SK-N-SH (cell line): ENCODE measurements around the gene LTBP2. TPM values are rescaled to one million over a fixed set of nuclear protein-coding genes. Genes with fewer than 3 reads are reported as not detected.

ENCODE experiments used
- CTCF ChIA-PET: fragments of 300-600, 350-600 bp; formaldehyde crosslinking; extraction: SDS; loops from one replicate; lab custom pipeline; 2021; lab: Yijun Ruan, JAX
- POLR2A ChIA-PET: fragments of 350-600 bp; sonication (Branson Sonifier 250); formaldehyde crosslinking; extraction: SDS; loops from one replicate; lab custom pipeline; 2020; ENCODE audit warnings: antibody characterized with exemption, inconsistent platforms; lab: Yijun Ruan, JAX
- DNase-seq: peaks from one replicate; pipeline ENCODE4 v3.0.0; 2012
- H2AFZ ChIP-seq: fragments of 200-600 bp; sonication (generic); 2 replicates; pipeline ENCODE4 v1.8.1; 2016; ENCODE audit warnings: antibody characterized with exemption, mild to moderate bottlenecking, low read depth
- H3F3A ChIP-seq: fragments of 200-600 bp; sonication (generic); replicated peaks from 2 replicates; pipeline ENCODE3; 2016; ENCODE audit warnings: antibody characterized with exemption, mild to moderate bottlenecking; ENCODE audit not compliant: insufficient read depth
- H3K27ac ChIP-seq, 2 experiments: fragments of 200-500 bp in 1 of 2; fragments of 200-600 bp in 1 of 2; sonication (Bioruptor generic) in 1 of 2; sonication (generic), shearing (Covaris generic) in 1 of 2; 2 replicates each; pipeline versions ENCODE4 v1.5.1 to v1.6.1; 2014 to 2016; ENCODE audit warnings: low read depth in 2 of 2, inconsistent platforms in 1 of 2, low read length in 1 of 2, mild to moderate bottlenecking in 1 of 2, mixed read lengths in 1 of 2
- H3K27me3 ChIP-seq: fragments of 200-600 bp; sonication (generic), shearing (Covaris generic); 2 replicates; pipeline ENCODE4 v1.6.1; 2016; ENCODE audit warnings: mixed run types; ENCODE audit not compliant: insufficient read depth
- H3K36me3 ChIP-seq, 2 experiments: fragments of 200-500 bp in 1 of 2; fragments of 200-600 bp in 1 of 2; sonication (Bioruptor generic) in 1 of 2; sonication (generic) in 1 of 2; replicated peaks in 1 of 2; 2 replicates each; pipeline versions ENCODE3 to v1.5.1; 2014 to 2016; ENCODE audit warnings: low read length in 1 of 2, mild to moderate bottlenecking in 1 of 2; ENCODE audit not compliant: insufficient read depth in 2 of 2, control insufficient read depth in 1 of 2
- H3K4me1 ChIP-seq, 2 experiments: fragments of 200-500 bp in 1 of 2; fragments of 200-600 bp in 1 of 2; sonication (Bioruptor generic) in 1 of 2; sonication (generic), shearing (Covaris generic) in 1 of 2; 2 replicates each; pipeline versions ENCODE4 v1.5.1 to v1.6.1; 2014 to 2016; ENCODE audit warnings: low read depth in 1 of 2, low read length in 1 of 2, mixed run types in 1 of 2; ENCODE audit not compliant: insufficient read depth in 2 of 2, control insufficient read depth in 1 of 2
- H3K4me2 ChIP-seq: fragments of 200-600 bp; sonication (generic), shearing (Covaris generic); 2 replicates; pipeline ENCODE4 v1.6.1; 2017; ENCODE audit warnings: mixed run types
- H3K4me3 ChIP-seq, 2 experiments: fragments of 200-500 bp in 1 of 2; fragments of 200-600 bp in 1 of 2; sonication (Bioruptor generic) in 1 of 2; sonication (generic), shearing (Covaris generic) in 1 of 2; 2 replicates each; pipeline versions ENCODE4 v1.5.1 to v1.8.1; 2014 to 2016; ENCODE audit warnings: low read depth in 2 of 2, inconsistent platforms in 1 of 2, low read length in 1 of 2, mild to moderate bottlenecking in 1 of 2, mixed read lengths in 1 of 2, moderate library complexity in 1 of 2
- H3K79me2 ChIP-seq: fragments of 200-600 bp; sonication (generic); 2 replicates; pipeline ENCODE4 v1.8.1; 2017; ENCODE audit warnings: mild to moderate bottlenecking; ENCODE audit not compliant: insufficient read depth
- H3K9ac ChIP-seq: fragments of 200-600 bp; sonication (generic); 2 replicates; pipeline ENCODE4 v1.6.1; 2017; ENCODE audit warnings: mixed run types
- H3K9me2 ChIP-seq: fragments of 200-600 bp; sonication (generic); 2 replicates; pipeline ENCODE4 v1.6.1; 2017; ENCODE audit warnings: mixed run types
- H3K9me3 ChIP-seq: fragments of 200-600 bp; sonication (generic); 2 replicates; pipeline ENCODE4 v1.6.1; 2017; ENCODE audit warnings: mixed run types, mild to moderate bottlenecking, moderate library complexity
- H4K20me1 ChIP-seq: fragments of 200-600 bp; sonication (generic); 2 replicates; pipeline ENCODE4 v1.6.1; 2017; ENCODE audit warnings: mild to moderate bottlenecking, mixed run types; ENCODE audit not compliant: insufficient read depth
- CHD2 ChIP-seq: fragments of 150-350 bp; IDR thresholded peaks from 2 replicates; pipeline ENCODE4 v1.6.1; 2018; ENCODE audit warnings: low read length; ENCODE audit not compliant: partially characterized antibody
- ELF1 ChIP-seq: IDR thresholded peaks from 2 replicates; pipeline ENCODE4 v1.4.0; 2012
- EZH2phosphoT487 ChIP-seq: fragments of 200-600 bp; sonication (generic); IDR thresholded peaks from 2 replicates; pipeline ENCODE4 v1.6.1; 2017; ENCODE audit warnings: low read depth, mixed run types, mild to moderate bottlenecking, antibody characterized with exemption, moderate library complexity, borderline replicate concordance
- FOSL2 ChIP-seq: IDR thresholded peaks from 2 replicates; pipeline ENCODE4 v1.4.0; 2012; ENCODE audit warnings: low read depth, mild to moderate bottlenecking, moderate library complexity, borderline replicate concordance
- FOXJ3 ChIP-seq: sonication (generic); formaldehyde crosslinking; IDR thresholded peaks from 2 replicates; pipeline ENCODE4 v1.5.1; 2020; ENCODE audit warnings: mild to moderate bottlenecking, missing genetic modification reagents
- FOXM1 ChIP-seq: IDR thresholded peaks from 2 replicates; pipeline ENCODE4 v1.4.0; 2012; ENCODE audit warnings: low read depth, mild to moderate bottlenecking
- GATA2 ChIP-seq: sonication (generic); formaldehyde crosslinking; IDR thresholded peaks from 2 replicates; pipeline ENCODE4 v1.5.0; 2020; ENCODE audit warnings: mild to moderate bottlenecking, missing genetic modification reagents
- MAX ChIP-seq: IDR thresholded peaks from 2 replicates; pipeline ENCODE4 v1.4.0; 2012; ENCODE audit warnings: low read depth
- MEF2A ChIP-seq: IDR thresholded peaks from 2 replicates; pipeline ENCODE4 v1.4.0; 2012; ENCODE audit warnings: low read depth, borderline replicate concordance
- MXI1 ChIP-seq: IDR thresholded peaks from 2 replicates; pipeline ENCODE4 v1.6.1; 2012; ENCODE audit warnings: mild to moderate bottlenecking, low read depth, low read length, improper control_type of control experiment
- NFIC ChIP-seq: IDR thresholded peaks from 2 replicates; pipeline ENCODE4 v1.4.0; 2012; ENCODE audit warnings: borderline replicate concordance
- POLR2AphosphoS5 ChIP-seq: IDR thresholded peaks from 2 replicates; pipeline ENCODE4 v1.6.1; 2012; ENCODE audit warnings: low read depth, low read length
- RCOR1 ChIP-seq: fragments of 150-350 bp; IDR thresholded peaks from 2 replicates; pipeline ENCODE4 v1.6.1; 2017; ENCODE audit warnings: antibody characterized with exemption, low read length
- RFX5 ChIP-seq: IDR thresholded peaks from 2 replicates; pipeline ENCODE4 v1.6.1; 2012; ENCODE audit warnings: mild to moderate bottlenecking, improper control_type of control experiment, low read length
- TCF12 ChIP-seq: IDR thresholded peaks from 2 replicates; pipeline ENCODE4 v1.4.0; 2012
- USF2 ChIP-seq: fragments of 150-350 bp; IDR thresholded peaks from 2 replicates; pipeline ENCODE4 v1.6.1; 2017; ENCODE audit warnings: antibody characterized with exemption, low read length, low read depth, borderline replicate concordance
- YY1 ChIP-seq: IDR thresholded peaks from 2 replicates; pipeline ENCODE4 v1.4.0; 2012; ENCODE audit warnings: low read depth, mild to moderate bottlenecking
- ZBTB33 ChIP-seq: IDR thresholded peaks from 2 replicates; pipeline ENCODE4 v1.4.0; 2012; ENCODE audit warnings: low read depth, borderline replicate concordance
- WGBS: methylation state at CpG from one replicate; pipeline ENCODE4 v1.1.6; 2017; ENCODE audit warnings: low lambda C conversion rate; 5-methylcytosine and 5-hydroxymethylcytosine counted together
- polyA plus RNA-seq, 3 experiments: library from polyadenylated mRNA; depleted of rRNA; stranded (reverse); fragments of >200 nt; gene quantifications; 2 replicates each; pipeline ENCODE4 v1.2.3, GENCODE V29; 2012
- TF ChIP-seq, protein P1 (sequence below): IDR thresholded peaks from 2 replicates; pipeline ENCODE4 v1.4.0; 2012; ENCODE audit warnings: low read depth, borderline replicate concordance
- TF ChIP-seq, protein P2 (sequence below): fragments of 200-600 bp; sonication (generic); IDR thresholded peaks from 2 replicates; pipeline ENCODE4 v1.6.1; 2017; ENCODE audit warnings: antibody characterized with exemption, mild to moderate bottlenecking, moderate library complexity

Gene LTBP2
- polyA plus RNA-seq, 1 of the 3 experiments (the other 2 are of a cell fraction): 58.8 TPM

DNA sequence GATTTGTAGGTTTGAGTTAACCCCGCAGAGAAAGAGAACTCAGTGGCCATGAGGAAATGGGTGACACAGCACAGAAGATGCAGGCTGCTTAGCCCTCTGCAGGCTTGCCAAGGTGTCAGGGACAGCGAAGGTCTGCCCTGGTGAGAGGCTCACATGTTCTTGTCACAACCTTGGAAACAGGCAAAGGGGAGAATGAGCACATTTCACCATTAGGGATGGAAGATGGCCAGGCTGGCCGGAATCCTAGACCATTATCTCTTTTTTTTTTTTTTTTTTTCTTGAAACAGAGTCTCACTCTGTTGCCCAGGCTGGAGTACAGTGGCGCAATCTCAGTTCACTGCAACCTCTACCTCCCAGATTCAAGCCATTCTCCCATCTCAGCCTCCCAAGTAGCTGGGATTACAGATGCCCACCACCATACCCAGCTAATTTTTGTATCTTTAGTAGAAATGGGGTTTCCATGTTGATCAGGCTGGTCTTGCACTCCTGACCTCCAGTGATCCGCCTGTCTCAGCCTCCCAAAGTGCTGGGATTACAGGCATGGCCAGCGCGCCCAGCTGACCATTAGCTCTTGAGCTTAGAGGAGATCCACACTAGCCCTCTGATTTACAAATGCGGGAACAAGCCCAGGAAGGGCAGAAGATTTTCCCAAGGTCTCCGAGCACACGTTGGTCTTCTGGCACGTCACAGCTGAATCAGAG is 34.6 kb downstream of the LTBP2 start:
- WGBS: 92% methylated on average over 11 of the region's 11 CpGs
- no peak for TF ChIP-seq FOXM1
- H3F3A ChIP-seq: peaks cover 59% of the 10 kb centered on the region
- DNase-seq: no peak
- peaks cover 44 to 72% of the 10 kb centered on the region in 2 experiments for H3K4me1 ChIP-seq
- peaks cover 88% of the 10 kb centered on the region for H3K79me2 ChIP-seq
- no peaks in the 10 kb centered on the region for H3K27me3 ChIP-seq
- peaks cover 2 to 15% of the 10 kb centered on the region in 2 experiments for H3K36me3 ChIP-seq
- H3K9me2 ChIP-seq: no peaks in the 10 kb centered on the region
- H3K27ac ChIP-seq: peak overlapping the region; percentile 86 to 97
- no peaks in the 10 kb centered on the region for H3K9me3 ChIP-seq
- CTCF ChIA-PET: interaction anchor here (0.9 to 2.3 kb wide), 5 partner anchors 25 to 75 kb away, joined by 3 to 6 read pairs (median 3); partner anchors contain the start of gene LTBP2
- 0 out of 2 replicates have a peak overlapping the region, but pooled peaks have one; percentile 3 for H3K4me2 ChIP-seq
- H2AFZ ChIP-seq: no peak overlapping the region
- H3K9ac ChIP-seq: no peak overlapping the region
- H4K20me1 ChIP-seq: no peaks in the 10 kb centered on the region
- H3K4me3 ChIP-seq: no peak overlapping the region
- POLR2A ChIA-PET: no interaction called here

- H3K27me3 ChIP-seq: no peaks in the 10 kb centered on the region
- no peak overlapping the region for H2AFZ ChIP-seq
- peaks cover 0 to 6% of the 10 kb centered on the region in 2 experiments for H3K36me3 ChIP-seq
- H4K20me1 ChIP-seq: no peaks in the 10 kb centered on the region
- H3K4me2 ChIP-seq: no peak overlapping the region
- peaks cover 53 to 82% of the 10 kb centered on the region in 2 experiments for H3K4me1 ChIP-seq
- no peak for TF ChIP-seq NFIC
- no peak for TF ChIP-seq GATA2 (CRISPR knock-in tag)
- TF ChIP-seq CHD2: no peak
- TF ChIP-seq, protein P1, sequence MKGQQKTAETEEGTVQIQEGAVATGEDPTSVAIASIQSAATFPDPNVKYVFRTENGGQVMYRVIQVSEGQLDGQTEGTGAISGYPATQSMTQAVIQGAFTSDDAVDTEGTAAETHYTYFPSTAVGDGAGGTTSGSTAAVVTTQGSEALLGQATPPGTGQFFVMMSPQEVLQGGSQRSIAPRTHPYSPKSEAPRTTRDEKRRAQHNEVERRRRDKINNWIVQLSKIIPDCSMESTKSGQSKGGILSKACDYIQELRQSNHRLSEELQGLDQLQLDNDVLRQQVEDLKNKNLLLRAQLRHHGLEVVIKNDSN: no peak
- TF ChIP-seq, protein P2, sequence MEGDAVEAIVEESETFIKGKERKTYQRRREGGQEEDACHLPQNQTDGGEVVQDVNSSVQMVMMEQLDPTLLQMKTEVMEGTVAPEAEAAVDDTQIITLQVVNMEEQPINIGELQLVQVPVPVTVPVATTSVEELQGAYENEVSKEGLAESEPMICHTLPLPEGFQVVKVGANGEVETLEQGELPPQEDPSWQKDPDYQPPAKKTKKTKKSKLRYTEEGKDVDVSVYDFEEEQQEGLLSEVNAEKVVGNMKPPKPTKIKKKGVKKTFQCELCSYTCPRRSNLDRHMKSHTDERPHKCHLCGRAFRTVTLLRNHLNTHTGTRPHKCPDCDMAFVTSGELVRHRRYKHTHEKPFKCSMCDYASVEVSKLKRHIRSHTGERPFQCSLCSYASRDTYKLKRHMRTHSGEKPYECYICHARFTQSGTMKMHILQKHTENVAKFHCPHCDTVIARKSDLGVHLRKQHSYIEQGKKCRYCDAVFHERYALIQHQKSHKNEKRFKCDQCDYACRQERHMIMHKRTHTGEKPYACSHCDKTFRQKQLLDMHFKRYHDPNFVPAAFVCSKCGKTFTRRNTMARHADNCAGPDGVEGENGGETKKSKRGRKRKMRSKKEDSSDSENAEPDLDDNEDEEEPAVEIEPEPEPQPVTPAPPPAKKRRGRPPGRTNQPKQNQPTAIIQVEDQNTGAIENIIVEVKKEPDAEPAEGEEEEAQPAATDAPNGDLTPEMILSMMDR: no peak
- TF ChIP-seq FOSL2: no peak
- TF ChIP-seq YY1: no peak
- no peak for TF ChIP-seq ZBTB33
- TF ChIP-seq TCF12: no peak
- no peak for TF ChIP-seq FOXJ3 (CRISPR knock-in tag)
- no peak for TF ChIP-seq EZH2phosphoT487
- no peak for TF ChIP-seq RFX5
- TF ChIP-seq POLR2AphosphoS5: no peak
- TF ChIP-seq MXI1: no peak
- TF ChIP-seq MEF2A: no peak
- TF ChIP-seq FOXM1: no peak
- no peak for TF ChIP-seq ELF1
- no peak for TF ChIP-seq USF2
- TF ChIP-seq RCOR1: no peak
- no peak for TF ChIP-seq MAX
- DNase-seq: no peak
- 96% methylated on average over 3 of the region's 3 CpGs for WGBS
- CTCF ChIA-PET: interaction anchor here (0.9 to 7.1 kb wide), 5 partner anchors 12 to 72 kb away, joined by 3 to 51 read pairs (median 3); partner anchors contain the start of gene LTBP2
- POLR2A ChIA-PET: no interaction called here
- H3K9me2 ChIP-seq: no peaks in the 10 kb centered on the region
- peaks cover 59% of the 10 kb centered on the region for H3F3A ChIP-seq
- H3K27ac ChIP-seq: peak overlapping the region; percentile 86 to 97; a peak in 3 of 4 replicates
- H3K9me3 ChIP-seq: no peaks in the 10 kb centered on the region
- no peak overlapping the region for H3K9ac ChIP-seq
- H3K79me2 ChIP-seq: peaks cover 78% of the 10 kb centered on the region
- no peak overlapping the region for H3K4me3 ChIP-seq
These were observed 36.1 kb downstream of the LTBP2 start for GRCh38 chr14:74575936-74576335.
